OCI-LY7 (cell line): ENCODE measurements around the gene ITSN1.

Source experiments
- CTCF ChIP-seq: fragments of 200-600 bp; sonication (generic); conservative IDR thresholded peaks from 2 replicates; pipeline ENCODE4 v1.5.1; 2014; ENCODE audit warnings: mild to moderate bottlenecking, antibody characterized with exemption, low read length, moderate library complexity, mixed read lengths
- EZH2phosphoT487 ChIP-seq: fragments of 200-600 bp; sonication (generic); IDR thresholded peaks from 2 replicates; pipeline ENCODE4 v1.6.1; 2018; ENCODE audit warnings: low read depth, borderline replicate concordance, mild to moderate bottlenecking, mixed run types, antibody characterized with exemption, low read length, moderate library complexity, mixed read lengths

DNA sequence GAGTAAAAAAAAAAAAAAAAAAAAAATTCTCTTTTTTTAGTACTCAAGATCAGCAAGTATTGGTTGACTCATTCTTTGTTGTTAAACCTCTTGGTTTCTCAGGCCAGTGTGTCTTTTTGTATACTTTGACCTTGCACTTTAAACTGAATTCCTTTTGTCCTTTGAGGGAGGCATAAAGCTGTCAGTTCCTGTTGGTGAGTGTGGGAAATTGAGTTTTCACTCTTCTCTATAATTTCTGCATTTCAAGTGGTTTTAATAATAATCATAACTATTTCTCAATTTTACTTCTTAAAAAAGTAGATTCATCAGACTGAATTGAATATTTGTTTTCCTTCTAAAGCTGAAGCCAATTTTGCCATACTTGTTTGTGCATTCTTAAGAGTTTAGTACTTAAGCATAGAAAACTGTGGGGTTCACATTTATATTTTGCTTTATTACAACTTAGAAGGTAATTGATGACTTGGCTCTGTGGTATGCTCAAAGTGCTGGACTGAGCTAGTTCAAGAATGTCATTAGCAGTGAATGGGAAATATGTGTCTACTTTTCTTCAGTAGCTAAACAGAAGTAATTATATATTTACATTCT lies 43.4 kb downstream of the ITSN1 start:
- TF ChIP-seq CTCF (no peak), EZH2phosphoT487 (no peak)
